GM12878 (cell line): ENCODE data around the gene FMR1. TPM values are rescaled to one million over a fixed set of nuclear protein-coding genes. Genes with fewer than 3 reads are reported as not detected.

ENCODE experiments used
- ATAC-seq: fragments of 200-7000 bp; cut with Tn5 transposase; 3 replicates; pipeline ENCODE4 v1.9.1; 2020; ENCODE audit warnings: mild to moderate bottlenecking, moderate library complexity
- BruUV-seq: library from RNA; stranded (reverse); fragments of 400-500 nt; replicated peaks from 2 replicates; lab custom pipeline; 2021; lab: Mats Ljungman, UMichigan
- CTCF ChIA-PET: fragments of 300-600 bp; sonication (Branson Sonifier 250); formaldehyde crosslinking; extraction: SDS; loops from one replicate; lab custom pipeline; 2021; ENCODE audit warnings: inconsistent platforms; lab: Yijun Ruan, JAX
- POLR2A ChIA-PET: fragments of 350-600 bp; formaldehyde crosslinking; extraction: SDS; loops from one replicate; lab custom pipeline; 2021; ENCODE audit warnings: inconsistent platforms; lab: Charles Lee
- RAD21 ChIA-PET: fragments of 300-600 bp; sonication (Branson Sonifier 250); formaldehyde crosslinking; loops from one replicate; lab custom pipeline; 2023; ENCODE audit warnings: antibody characterized with exemption; ENCODE audit not compliant: unreplicated experiment; lab: Charles Lee
- SMC1A ChIA-PET: fragments of 300-600 bp; sonication (Branson Sonifier 250); formaldehyde crosslinking; loops from one replicate; lab custom pipeline; 2023; ENCODE audit not compliant: unreplicated experiment, uncharacterized antibody; lab: Charles Lee
- DNase-seq: peaks from one replicate; pipeline ENCODE4 v3.0.0-alpha.2; 2011; ENCODE audit warnings: low read depth, low spot score
- FAIRE-seq: peaks from 3 replicates; lab custom pipeline; 2011; peaks lifted over from hg19 to GRCh38; lab: Jason Lieb, UNC
- H2AFZ ChIP-seq: 2 replicates; pipeline ENCODE4 v1.6.0; 2011; ENCODE audit warnings: low read depth, low read length, control low read depth; ENCODE audit not compliant: control insufficient read depth
- H3K27ac ChIP-seq: 2 replicates; pipeline ENCODE4 v1.5.1; 2011; ENCODE audit warnings: control low read depth; ENCODE audit not compliant: control insufficient read depth, insufficient read depth
- H3K27me3 ChIP-seq, 2 experiments: replicated peaks in 1 of 2; 2 replicates each; pipeline versions ENCODE4 v1.6.0 to v1.6.1; 2011; ENCODE audit warnings: low read length in 1 of 2; ENCODE audit not compliant: control insufficient read depth in 2 of 2, insufficient read depth in 2 of 2
- H3K36me3 ChIP-seq, 2 experiments: 2 replicates each; pipeline ENCODE4 v1.5.1; 2011; ENCODE audit warnings: low read length in 1 of 2; ENCODE audit not compliant: control insufficient read depth in 2 of 2, insufficient read depth in 2 of 2
- H3K4me1 ChIP-seq: 2 replicates; pipeline ENCODE4 v1.6.1; 2011; ENCODE audit warnings: mild to moderate bottlenecking, low read length, moderate library complexity, mixed read lengths; ENCODE audit not compliant: control insufficient read depth, insufficient read depth
- H3K4me2 ChIP-seq: 2 replicates; pipeline ENCODE4 v1.6.0; 2011; ENCODE audit warnings: control low read depth; ENCODE audit not compliant: control insufficient read depth, insufficient read depth
- H3K4me3 ChIP-seq: fragments of 200-600 bp; sonication (generic); 2 replicates; pipeline ENCODE4 v1.5.1; 2016
- H3K79me2 ChIP-seq: 2 replicates; pipeline ENCODE4 v1.6.0; 2011; ENCODE audit warnings: low read length; ENCODE audit not compliant: control insufficient read depth, insufficient read depth
- H3K9ac ChIP-seq: 2 replicates; pipeline ENCODE4 v1.8.0; 2011; ENCODE audit warnings: low read length, control low read depth, mixed read lengths; ENCODE audit not compliant: control insufficient read depth, insufficient read depth
- H3K9me3 ChIP-seq: replicated peaks from 3 replicates; pipeline ENCODE4 v1.5.1; 2011; ENCODE audit warnings: mild to moderate bottlenecking, low read length; ENCODE audit not compliant: control insufficient read depth, insufficient read depth
- H4K20me1 ChIP-seq: 2 replicates; pipeline ENCODE4 v1.6.0; 2011; ENCODE audit not compliant: control insufficient read depth, insufficient read depth
- ASH2L ChIP-seq: fragments of 300-600, 200-600 bp; sonication (generic); IDR thresholded peaks from 2 replicates; pipeline ENCODE4 v1.6.1; 2017; ENCODE audit warnings: low read depth, mild to moderate bottlenecking, borderline replicate concordance
- ATF7 ChIP-seq: fragments of 450-650 bp; IDR thresholded peaks from 2 replicates; pipeline ENCODE4 v1.6.1; 2016; ENCODE audit warnings: low read depth, mild to moderate bottlenecking
- BACH1 ChIP-seq: fragments of 450-650 bp; IDR thresholded peaks from 2 replicates; pipeline ENCODE4 v1.6.1; 2017; ENCODE audit warnings: mild to moderate bottlenecking, borderline replicate concordance
- BMI1 ChIP-seq: fragments of 450-650 bp; IDR thresholded peaks from 2 replicates; pipeline ENCODE4 v1.6.1; 2016; ENCODE audit warnings: mild to moderate bottlenecking, moderate library complexity, borderline replicate concordance
- CHD1 ChIP-seq: IDR thresholded peaks from 2 replicates; pipeline ENCODE4 v1.6.1; 2012; ENCODE audit warnings: low read depth, low read length, improper control_type of control experiment
- ESRRA ChIP-seq: IDR thresholded peaks from 2 replicates; pipeline ENCODE4 v1.6.1; 2012; ENCODE audit warnings: mild to moderate bottlenecking, low read length, improper control_type of control experiment
- ETV6 ChIP-seq, 2 experiments: fragments of 450-650 bp in 1 of 2; IDR thresholded peaks in 1 of 2; conservative IDR thresholded peaks in 1 of 2; 2 replicates each; pipeline ENCODE4 v1.6.1; 2014; ENCODE audit warnings: antibody characterized with exemption in 1 of 2, borderline replicate concordance in 1 of 2, low read depth in 1 of 2, mild to moderate bottlenecking in 1 of 2, moderate library complexity in 1 of 2
- IKZF2 ChIP-seq, 2 experiments: fragments of 450-650 bp; IDR thresholded peaks; 2 replicates each; pipeline ENCODE4 v1.6.1; 2017; ENCODE audit warnings: mild to moderate bottlenecking in 2 of 2, moderate library complexity in 2 of 2
- MYB ChIP-seq: fragments of 150-350 bp; IDR thresholded peaks from 2 replicates; pipeline ENCODE4 v1.6.1; 2014; ENCODE audit warnings: mild to moderate bottlenecking, low read depth, low read length, borderline replicate concordance
- NKRF ChIP-seq: fragments of 450-650 bp; conservative IDR thresholded peaks from 2 replicates; pipeline ENCODE4 v1.6.1; 2017; ENCODE audit warnings: mild to moderate bottlenecking, moderate library complexity
- RUNX3 ChIP-seq: IDR thresholded peaks from 2 replicates; pipeline ENCODE4 v1.6.1; 2012; ENCODE audit warnings: low read length, inconsistent platforms
- SP1 ChIP-seq: IDR thresholded peaks from one replicate; pipeline ENCODE4 v1.6.1; 2011; ENCODE audit warnings: low read depth, low read length
- SREBF1 ChIP-seq: IDR thresholded peaks from 2 replicates; pipeline ENCODE4 v1.6.1; 2012; ENCODE audit warnings: mild to moderate bottlenecking, low read length
- YY1 ChIP-seq: IDR thresholded peaks from 2 replicates; pipeline ENCODE4 v1.6.1; 2011; ENCODE audit warnings: low read depth, mild to moderate bottlenecking, low read length
- ZNF217 ChIP-seq: fragments of 450-650 bp; IDR thresholded peaks from 2 replicates; pipeline ENCODE4 v1.6.1; 2017; ENCODE audit warnings: antibody characterized with exemption, mild to moderate bottlenecking
- ZNF687 ChIP-seq: fragments of 450-650 bp; IDR thresholded peaks from 2 replicates; pipeline ENCODE4 v1.6.1; 2017; ENCODE audit warnings: mild to moderate bottlenecking, moderate library complexity
- WGBS: methylation state at CpG from one replicate; pipeline ENCODE4 v1.1.6; 2016; ENCODE audit warnings: low lambda C conversion rate; ENCODE audit not compliant: insufficient replicate concordance, insufficient coverage; ENCODE audit errors: missing lambda C conversion rate; 5-methylcytosine and 5-hydroxymethylcytosine counted together
- in situ Hi-C: fragments of 300-500 bp; cut with MboI; formaldehyde crosslinking; loops from 9 replicates; pipeline ENCODE4 v1.14.3; 2018; ENCODE audit warnings: mixed read lengths
- intact Hi-C: fragments of 100-400 bp; cut with micrococcal nuclease; formaldehyde crosslinking; loops from one replicate; pipeline ENCODE4 v1.14.2; 2022; ENCODE audit not compliant: unreplicated experiment
- polyA plus RNA-seq, 11 experiments: library from polyadenylated mRNA; depleted of rRNA in 4 of 11; unstranded in 6 of 11; stranded (reverse) in 5 of 11; fragments of >200 nt; fragmentation: Nextera tagmentation in 4 of 11; fragmentation: Illumina TruSeq in 1 of 11; extraction: Ambion mirVana in 4 of 11; extraction: Trizol in 1 of 11; gene quantifications; 1 replicate in 1 of 11; 2 replicates in 10 of 11; pipeline versions ENCODE4 v1.2.1 to v1.2.3, GENCODE V29; 2011 to 2016; ENCODE audit warnings: inconsistent platforms in 2 of 11, missing spikeins in 2 of 11, low read depth in 1 of 11
- total RNA-seq, 4 experiments: library from RNA; depleted of rRNA in 3 of 4; stranded (reverse); fragments of >200 nt in 3 of 4; fragmentation: Illumina TruSeq in 1 of 4; extraction: Trizol in 1 of 4; gene quantifications; 2 replicates each; pipeline versions ENCODE4 v1.2.1 to v1.2.3, GENCODE V29; 2013 to 2021
- TF ChIP-seq, protein P1 (sequence below): fragments of 150-350 bp; IDR thresholded peaks from 2 replicates; pipeline ENCODE4 v1.6.1; 2016; ENCODE audit warnings: low read depth, low read length

Gene FMR1
- total and polyA plus RNA-seq, 10 of the 15 experiments (the other 5 are each of a cell fraction or from before 2014, with no cell fraction given): 7.9 to 37.5 (median 19.3) TPM

DNA sequence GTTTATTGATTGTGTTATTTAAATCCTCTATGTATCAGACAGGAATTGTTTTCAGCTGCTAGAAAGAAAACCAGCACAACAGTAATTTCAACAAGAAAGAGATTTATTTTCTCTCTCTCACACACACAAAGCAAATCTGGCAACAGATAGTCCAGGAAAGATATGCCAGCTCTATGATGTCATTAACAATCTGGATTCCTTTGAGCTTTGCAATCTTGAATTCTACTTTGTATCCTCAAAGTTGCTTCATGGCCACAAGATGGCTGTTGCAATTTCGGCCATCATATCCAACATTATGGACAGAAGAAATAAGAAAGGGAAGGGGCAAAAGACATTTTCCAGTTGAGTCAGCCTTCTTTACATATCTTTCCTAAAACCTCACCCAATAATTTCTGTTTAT lies 19.8 kb upstream of the FMR1 start:
- H4K20me1 ChIP-seq: no peaks in the 10 kb centered on the region
- RAD21 ChIA-PET: no interaction called here
- DNase-seq: no peak
- CTCF ChIA-PET: interaction anchor here (0.7 kb wide), 1 partner anchor 400 kb away, joined by 3 read pairs; no protein-coding TSS in a partner anchor
- ATAC-seq: no peak
- no peaks in the 10 kb centered on the region for H3K27me3 ChIP-seq
- H3K79me2 ChIP-seq: no peaks in the 10 kb centered on the region
- SMC1A ChIA-PET: interaction anchor here (1.1 to 1.2 kb wide), 2 partner anchors 8 to 27 kb away, joined by 3 read pairs; no protein-coding TSS in a partner anchor
- intact Hi-C loops: no loop called here
- H3K4me2 ChIP-seq: no peak overlapping the region
- H3K9ac ChIP-seq: no peak overlapping the region
- no peaks in the 10 kb centered on the region; the same call in 1 of the 3 replicates for H3K9me3 ChIP-seq
- WGBS: 0% methylated on average over 1 of the region's 1 CpG
- no peak overlapping the region for H2AFZ ChIP-seq
- POLR2A ChIA-PET: no interaction called here
- BruUV-seq: no TSS peak
- no peak overlapping the region for H3K4me3 ChIP-seq
- H3K27ac ChIP-seq: no peak overlapping the region
- peak; percentile 38 for FAIRE-seq
- no peaks in the 10 kb centered on the region for H3K4me1 ChIP-seq
- H3K36me3 ChIP-seq: no peaks in the 10 kb centered on the region
- in situ Hi-C loops: no loop called here
- no peak for TF ChIP-seq BMI1
- TF ChIP-seq ZNF217: no peak
- TF ChIP-seq SREBF1: no peak
- no peak for TF ChIP-seq BACH1
- no peak for TF ChIP-seq CHD1
- TF ChIP-seq SP1: no peak
- no peak for TF ChIP-seq ASH2L
- TF ChIP-seq, protein P1, sequence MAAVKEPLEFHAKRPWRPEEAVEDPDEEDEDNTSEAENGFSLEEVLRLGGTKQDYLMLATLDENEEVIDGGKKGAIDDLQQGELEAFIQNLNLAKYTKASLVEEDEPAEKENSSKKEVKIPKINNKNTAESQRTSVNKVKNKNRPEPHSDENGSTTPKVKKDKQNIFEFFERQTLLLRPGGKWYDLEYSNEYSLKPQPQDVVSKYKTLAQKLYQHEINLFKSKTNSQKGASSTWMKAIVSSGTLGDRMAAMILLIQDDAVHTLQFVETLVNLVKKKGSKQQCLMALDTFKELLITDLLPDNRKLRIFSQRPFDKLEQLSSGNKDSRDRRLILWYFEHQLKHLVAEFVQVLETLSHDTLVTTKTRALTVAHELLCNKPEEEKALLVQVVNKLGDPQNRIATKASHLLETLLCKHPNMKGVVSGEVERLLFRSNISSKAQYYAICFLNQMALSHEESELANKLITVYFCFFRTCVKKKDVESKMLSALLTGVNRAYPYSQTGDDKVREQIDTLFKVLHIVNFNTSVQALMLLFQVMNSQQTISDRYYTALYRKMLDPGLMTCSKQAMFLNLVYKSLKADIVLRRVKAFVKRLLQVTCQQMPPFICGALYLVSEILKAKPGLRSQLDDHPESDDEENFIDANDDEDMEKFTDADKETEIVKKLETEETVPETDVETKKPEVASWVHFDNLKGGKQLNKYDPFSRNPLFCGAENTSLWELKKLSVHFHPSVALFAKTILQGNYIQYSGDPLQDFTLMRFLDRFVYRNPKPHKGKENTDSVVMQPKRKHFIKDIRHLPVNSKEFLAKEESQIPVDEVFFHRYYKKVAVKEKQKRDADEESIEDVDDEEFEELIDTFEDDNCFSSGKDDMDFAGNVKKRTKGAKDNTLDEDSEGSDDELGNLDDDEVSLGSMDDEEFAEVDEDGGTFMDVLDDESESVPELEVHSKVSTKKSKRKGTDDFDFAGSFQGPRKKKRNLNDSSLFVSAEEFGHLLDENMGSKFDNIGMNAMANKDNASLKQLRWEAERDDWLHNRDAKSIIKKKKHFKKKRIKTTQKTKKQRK: no peak
- no peak for TF ChIP-seq NKRF
- no peak for TF ChIP-seq ESRRA
- no peak for TF ChIP-seq ZNF687
- TF ChIP-seq IKZF2 (IDR thresholded peaks at IDR 0.05): no peak
- no peak for TF ChIP-seq ATF7
- no peak for TF ChIP-seq MYB
- no peak for TF ChIP-seq ETV6 (conservative IDR thresholded peaks at IDR 0.05 in 1 of 2, IDR thresholded peaks at IDR 0.05 in 1 of 2; ENCODE audit: borderline replicate concordance in 1 of 2, low read depth in 1 of 2)
- TF ChIP-seq RUNX3: no peak
- TF ChIP-seq YY1: no peak
